GM18867 (cell line): Measurements from ENCODE around the gene OSBPL3.

ENCODE experiments used
- ATAC-seq: cut with Tn5 transposase; IDR thresholded peaks from one replicate; pipeline ENCODE4 v1.9.1; 2021; ENCODE audit warnings: mild to moderate bottlenecking, moderate library complexity; ENCODE audit not compliant: unreplicated experiment

Gene OSBPL3

GRCh38 chr7:24981171-24981951, 1.4 kb upstream of the OSBPL3 start:
- ATAC-seq, result no peak

- ATAC-seq, result peak; percentile 22
These were observed 674 bp upstream of the OSBPL3 start for GRCh38 chr7:24980534-24981170.

GRCh38 chr7:24979470-24979862, 512 bp downstream of the OSBPL3 start:
- ATAC-seq, result peak; percentile 54

GRCh38 chr7:24978843-24979469, 1.0 kb downstream of the OSBPL3 start:
- ATAC-seq, result peak; percentile 1

- no peak for ATAC-seq
These were observed 4.2 kb downstream of the OSBPL3 start for GRCh38 chr7:24975644-24976260.

GRCh38 chr7:24975172-24975571, 4.8 kb downstream of the OSBPL3 start:
- ATAC-seq, result no peak

GRCh38 chr7:24974026-24974832, 5.7 kb downstream of the OSBPL3 start:
- ATAC-seq, result no peak

GRCh38 chr7:24972991-24973390, 7.0 kb downstream of the OSBPL3 start:
- ATAC-seq, result no peak

GRCh38 chr7:24972166-24972477, 7.9 kb downstream of the OSBPL3 start:
- ATAC-seq, result no peak

- ATAC-seq, result no peak
These were observed 8.4 kb downstream of the OSBPL3 start for GRCh38 chr7:24971333-24972165.

- ATAC-seq, result no peak
These were observed 9.3 kb downstream of the OSBPL3 start for GRCh38 chr7:24970676-24971075.

GRCh38 chr7:24968165-24968564, 11.8 kb downstream of the OSBPL3 start:
- ATAC-seq, result no peak

- peak; percentile 27 for ATAC-seq
These were observed 12.3 kb downstream of the OSBPL3 start for GRCh38 chr7:24967696-24968095.

- ATAC-seq, result no peak
These were observed 13.2 kb downstream of the OSBPL3 start for GRCh38 chr7:24966802-24967201.

GRCh38 chr7:24965831-24966708, 13.9 kb downstream of the OSBPL3 start:
- ATAC-seq, result peak; percentile 69

GRCh38 chr7:24964191-24964590, 15.8 kb downstream of the OSBPL3 start:
- no peak for ATAC-seq

GRCh38 chr7:24963218-24963617, 16.8 kb downstream of the OSBPL3 start:
- ATAC-seq, result peak; percentile 49

- ATAC-seq, result no peak
These were observed 17.5 kb downstream of the OSBPL3 start for GRCh38 chr7:24962418-24962962.
